HepG2 (cell line): ENCODE data around the gene MCU.

Source experiments
- GATAD2A ChIP-seq: IDR thresholded peaks from 2 replicates; pipeline ENCODE4 v1.6.1; 2016
- ZNF777 ChIP-seq: sonication (generic); formaldehyde crosslinking; IDR thresholded peaks from 2 replicates; pipeline ENCODE4 v1.4.0; 2020; ENCODE audit warnings: missing genetic modification reagents

DNA sequence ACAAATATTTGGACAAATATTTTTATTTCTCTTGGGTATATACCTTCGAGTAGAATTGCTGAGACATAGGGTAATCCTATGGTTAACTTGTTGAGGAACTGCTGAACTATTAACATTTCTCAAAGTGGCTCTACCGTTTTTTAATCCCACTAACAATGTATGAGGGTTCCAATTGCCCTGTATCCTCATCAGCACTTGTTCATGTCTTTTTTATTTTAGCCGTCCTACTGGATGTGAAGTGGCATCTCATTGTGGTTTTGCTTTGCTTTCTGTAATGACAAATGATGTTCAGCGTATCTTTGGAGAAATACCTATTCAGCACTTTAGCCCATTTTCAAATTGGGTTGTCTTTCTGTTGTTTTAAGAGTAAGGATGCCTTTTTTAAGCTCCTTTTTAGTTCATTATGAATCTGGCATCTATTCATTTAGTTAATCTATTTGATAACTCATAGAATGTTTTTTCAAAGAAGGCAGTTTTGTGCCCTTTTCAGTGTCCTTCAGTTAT, 40.0 kb downstream of the MCU start:
- no peak for TF ChIP-seq GATAD2A (CRISPR knock-in tag)
- TF ChIP-seq ZNF777 (CRISPR knock-in tag) = no peak
